HG03457 (cell line): ENCODE data around the gene ZNF552.

Experiments
- ATAC-seq: cut with Tn5 transposase; IDR thresholded peaks from one replicate; pipeline ENCODE4 v1.9.1; 2021; ENCODE audit warnings: moderate number of reproducible peaks; ENCODE audit not compliant: unreplicated experiment

Gene ZNF552

GRCh38 chr19:57779220-57779845 is 35.4 kb downstream of the ZNF552 start:
- ATAC-seq: no peak

- no peak for ATAC-seq
Measured at GRCh38 chr19:57778336-57778735, 36.4 kb downstream of the ZNF552 start.

GRCh38 chr19:57776764-57777296 is 37.9 kb downstream of the ZNF552 start:
- ATAC-seq: no peak

GRCh38 chr19:57773488-57773887 is 41.2 kb downstream of the ZNF552 start:
- no peak for ATAC-seq

GRCh38 chr19:57771417-57771816 is 43.3 kb downstream of the ZNF552 start:
- no peak for ATAC-seq

- peak; percentile 84 for ATAC-seq
Measured at GRCh38 chr19:57769345-57770131, 45.2 kb downstream of the ZNF552 start, which contains the start of gene ZNF586. Gene ZNF586 (plus strand): TSS chr19:57769676. CDS start chr19:57769843, 167 bp downstream.

- ATAC-seq: no peak
Measured at GRCh38 chr19:57759096-57759495, 55.6 kb downstream of the ZNF552 start.

- no peak for ATAC-seq
Measured at GRCh38 chr19:57757941-57758340, 56.8 kb downstream of the ZNF552 start.
